ENCODE results near the gene C15orf39. TPM values are rescaled to one million over a fixed set of nuclear protein-coding genes. Genes with fewer than 3 reads are reported as not detected.

The C15orf39 gene
- 10 to 100 TPM; 22.3 to 27.3 TPM for total RNA-seq

DNA sequence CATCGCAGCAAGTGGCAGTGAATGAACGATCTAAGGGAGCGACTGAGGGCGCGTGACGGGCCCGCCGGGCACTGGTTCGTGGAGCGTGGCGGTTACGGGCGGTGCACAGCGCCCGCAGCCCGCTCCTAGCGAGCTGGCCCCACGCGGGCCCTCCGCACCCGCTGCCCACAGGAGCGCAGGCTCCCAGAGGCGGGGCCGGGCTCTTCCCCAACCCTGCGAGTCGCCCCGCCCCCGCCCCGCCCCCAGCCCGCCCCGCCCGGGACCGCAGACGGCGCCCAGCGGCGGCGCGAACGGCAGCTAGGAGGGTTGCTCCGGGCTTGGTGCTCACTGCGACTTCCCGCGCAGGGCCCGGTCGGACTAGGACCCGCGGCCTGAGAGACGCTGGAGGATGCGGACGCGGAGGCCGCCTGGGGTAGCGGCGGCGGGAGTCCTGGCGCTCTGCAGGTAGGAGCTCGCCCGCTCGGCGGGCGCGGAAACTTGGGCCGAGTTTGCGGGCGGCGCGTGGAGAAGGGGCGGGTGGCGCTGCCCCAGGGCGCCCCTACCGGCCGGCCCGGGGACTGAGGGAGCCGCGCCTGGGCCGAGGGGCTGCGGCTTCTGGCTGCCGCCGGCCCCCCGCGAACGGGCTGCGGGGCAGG is at the start of gene C15orf39:
Gene C15orf39, plus strand, starts transcription at position 267 of the 635 bp plus-strand sequence. CDS start 4,167 bp downstream, outside the sequence.
- peak within 1 kb of the TSS; percentile 84 for H3K27ac ChIP-seq
- H3K9me3 ChIP-seq: no peaks in the 10 kb centered on the region
- peak; percentile 71 for DNase-seq
- H3K9ac ChIP-seq (ENCODE audit: low read depth in 2 of 2, low read length in 2 of 2): peak within 1 kb of the TSS; percentile 98 to 99
- no peaks in the 10 kb centered on the region for H3K36me3 ChIP-seq
- H3K4me3 ChIP-seq: peak within 1 kb of the TSS; percentile 88
- H3K4me1 ChIP-seq: peaks cover 29% of the 10 kb centered on the region
- intact Hi-C loops (cut with DNase I): no loop called here
- H3K27me3 ChIP-seq: no peaks in the 10 kb centered on the region
- TF ChIP-seq, protein P1, sequence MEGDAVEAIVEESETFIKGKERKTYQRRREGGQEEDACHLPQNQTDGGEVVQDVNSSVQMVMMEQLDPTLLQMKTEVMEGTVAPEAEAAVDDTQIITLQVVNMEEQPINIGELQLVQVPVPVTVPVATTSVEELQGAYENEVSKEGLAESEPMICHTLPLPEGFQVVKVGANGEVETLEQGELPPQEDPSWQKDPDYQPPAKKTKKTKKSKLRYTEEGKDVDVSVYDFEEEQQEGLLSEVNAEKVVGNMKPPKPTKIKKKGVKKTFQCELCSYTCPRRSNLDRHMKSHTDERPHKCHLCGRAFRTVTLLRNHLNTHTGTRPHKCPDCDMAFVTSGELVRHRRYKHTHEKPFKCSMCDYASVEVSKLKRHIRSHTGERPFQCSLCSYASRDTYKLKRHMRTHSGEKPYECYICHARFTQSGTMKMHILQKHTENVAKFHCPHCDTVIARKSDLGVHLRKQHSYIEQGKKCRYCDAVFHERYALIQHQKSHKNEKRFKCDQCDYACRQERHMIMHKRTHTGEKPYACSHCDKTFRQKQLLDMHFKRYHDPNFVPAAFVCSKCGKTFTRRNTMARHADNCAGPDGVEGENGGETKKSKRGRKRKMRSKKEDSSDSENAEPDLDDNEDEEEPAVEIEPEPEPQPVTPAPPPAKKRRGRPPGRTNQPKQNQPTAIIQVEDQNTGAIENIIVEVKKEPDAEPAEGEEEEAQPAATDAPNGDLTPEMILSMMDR (IDR thresholded peaks at IDR 0.05): peak; percentile 95

DNA sequence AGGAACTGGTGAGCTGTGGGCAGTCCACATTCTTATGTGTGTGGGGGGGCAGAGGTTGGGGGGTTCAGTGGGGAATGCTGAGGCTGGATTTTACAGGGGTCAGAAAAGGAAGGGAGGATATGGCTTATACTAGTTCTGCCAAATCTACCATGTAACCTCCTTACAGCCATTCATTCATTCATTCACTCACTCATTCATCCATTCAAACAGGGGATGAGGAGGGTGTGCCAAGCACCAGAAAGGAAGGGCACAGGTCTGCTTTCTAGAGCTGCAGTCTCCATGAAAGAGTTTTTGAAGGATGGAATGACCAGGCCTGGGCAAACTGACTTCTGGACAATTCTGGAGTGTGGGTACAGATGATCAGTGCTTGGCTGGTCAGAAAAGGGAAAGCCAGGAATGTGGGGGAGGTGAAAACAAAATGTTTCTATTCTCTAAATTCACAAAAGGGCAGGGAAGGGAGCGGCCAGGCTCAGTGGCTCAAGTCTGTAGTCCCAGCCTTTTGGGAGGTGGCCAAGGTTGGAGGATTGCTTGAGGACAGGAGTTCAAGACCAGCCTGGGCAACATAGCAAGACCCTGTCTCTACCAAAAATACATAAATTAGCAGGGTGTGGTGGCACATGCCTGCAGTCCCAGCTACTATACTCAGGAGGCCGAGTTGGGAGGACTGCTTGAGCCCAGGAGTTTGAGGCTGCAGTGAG is 49.2 kb upstream of the C15orf39 start:
- no peak for DNase-seq
- Histone ChIP-seq H3K36me3 (no peaks in the 10 kb centered on the region), H3K27me3 (no peaks in the 10 kb centered on the region), H3K9ac (ENCODE audit: low read depth in 2 of 2, low read length in 2 of 2) (no peak overlapping the region), H3K27ac (no peak overlapping the region), H3K4me1 (no peaks in the 10 kb centered on the region), H3K9me3 (no peaks in the 10 kb centered on the region), H3K4me3 (no peak overlapping the region)
- intact Hi-C loops (cut with DNase I): no loop called here
- TF ChIP-seq, protein P1 (IDR thresholded peaks at IDR 0.05): no peak

DNA sequence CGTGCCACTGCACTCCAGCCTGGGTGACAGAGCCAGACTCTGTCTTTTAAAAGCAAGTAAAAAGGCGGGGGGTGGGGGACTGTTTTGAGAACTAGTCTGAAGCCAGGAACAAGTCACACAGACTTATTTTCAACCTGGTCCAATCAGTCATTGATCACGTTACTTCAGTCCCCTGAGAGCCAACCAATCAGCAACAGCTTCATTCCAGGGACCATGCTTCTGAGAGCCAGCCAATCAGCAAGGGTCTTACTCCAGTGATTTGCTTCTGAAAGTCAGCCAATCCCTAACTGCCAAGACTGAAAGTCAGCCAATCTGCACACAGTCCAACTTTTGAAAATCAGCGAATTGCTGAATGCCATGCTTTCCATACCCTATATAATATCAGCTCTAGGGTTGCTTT is 48.6 kb upstream of the C15orf39 start:
- H3K4me1 ChIP-seq: no peaks in the 10 kb centered on the region
- TF ChIP-seq, protein P1 (IDR thresholded peaks at IDR 0.05): no peak
- H3K9ac ChIP-seq (ENCODE audit: low read depth in 2 of 2, low read length in 2 of 2): no peak overlapping the region
- intact Hi-C loops (cut with DNase I): no loop called here
- H3K36me3 ChIP-seq: no peaks in the 10 kb centered on the region
- no peaks in the 10 kb centered on the region for H3K9me3 ChIP-seq
- no peak overlapping the region for H3K27ac ChIP-seq
- DNase-seq: no peak
- no peak overlapping the region for H3K4me3 ChIP-seq
- no peaks in the 10 kb centered on the region for H3K27me3 ChIP-seq

DNA sequence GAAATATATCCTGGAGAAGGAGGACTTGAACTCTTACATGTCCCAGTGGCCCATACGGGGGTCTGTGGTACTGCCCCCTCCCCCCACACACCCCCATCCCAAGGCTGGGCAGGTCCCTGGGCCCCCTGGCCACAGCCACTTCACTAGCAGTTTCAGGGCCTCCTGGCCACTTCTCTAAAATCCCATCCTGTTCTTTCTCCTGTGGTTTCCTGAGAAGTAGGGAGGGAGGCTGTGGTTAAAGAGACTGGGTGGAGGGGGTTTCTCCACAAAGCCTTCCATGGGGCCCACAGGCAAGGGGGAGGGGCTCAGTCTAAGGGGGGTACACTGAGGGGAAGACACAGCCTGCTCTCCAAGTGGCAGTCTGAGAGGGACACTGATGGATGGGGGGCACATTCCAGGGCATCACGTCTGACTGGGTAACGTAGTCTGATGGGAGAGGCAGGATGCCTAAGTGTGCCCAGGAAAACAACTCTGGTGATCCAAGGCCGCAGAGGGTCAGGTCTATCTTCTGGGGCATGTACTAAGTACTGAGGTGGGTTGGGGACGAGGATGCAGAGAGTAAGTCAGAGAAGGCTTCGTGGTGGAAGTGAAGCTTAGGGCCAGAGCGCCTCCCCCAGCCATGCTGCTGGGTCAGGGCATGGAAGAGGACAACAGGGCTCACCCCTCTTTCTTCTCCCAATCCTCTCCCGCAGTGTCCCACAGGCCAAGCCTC is 48.0 kb upstream of the C15orf39 start:
- Histone ChIP-seq H3K9me3 (no peaks in the 10 kb centered on the region), H3K4me1 (no peaks in the 10 kb centered on the region), H3K36me3 (no peaks in the 10 kb centered on the region), H3K27ac (no peak overlapping the region), H3K27me3 (no peaks in the 10 kb centered on the region), H3K4me3 (no peak overlapping the region), H3K9ac (ENCODE audit: low read depth in 2 of 2, low read length in 2 of 2) (no peak overlapping the region)
- intact Hi-C loops (cut with DNase I): no loop called here
- no peak for DNase-seq
- TF ChIP-seq, protein P1 (IDR thresholded peaks at IDR 0.05): no peak

DNA sequence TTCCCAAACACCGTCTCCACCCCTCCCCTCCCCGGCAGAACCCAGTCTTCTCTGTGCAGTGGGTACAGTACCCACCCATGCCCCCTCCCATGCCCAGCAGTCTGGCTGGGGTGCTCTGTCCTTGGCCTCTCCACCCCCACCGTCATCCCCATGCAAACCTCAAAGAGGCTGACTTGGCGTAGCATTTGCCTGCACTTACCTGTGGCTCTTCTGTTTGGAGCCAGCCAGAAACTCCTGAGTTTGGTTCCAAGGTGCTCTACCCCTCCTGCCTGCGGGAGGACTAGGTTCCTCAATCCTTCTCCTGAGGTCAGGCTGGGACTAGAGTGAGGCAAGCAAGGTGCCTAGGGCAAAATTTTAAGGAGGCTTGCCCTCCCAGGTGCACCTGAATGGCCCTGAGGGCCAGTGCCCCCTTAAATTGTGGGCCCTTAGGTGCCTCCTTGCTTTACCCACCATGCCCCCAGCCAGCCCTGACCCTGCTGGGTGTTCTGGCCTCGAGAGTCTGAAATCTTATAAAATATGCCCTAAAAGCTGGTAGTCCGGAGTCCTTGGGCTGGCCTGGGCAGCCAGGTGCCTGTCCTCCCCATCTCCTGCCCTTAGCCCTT is 47.1 kb upstream of the C15orf39 start:
- intact Hi-C loops (cut with DNase I): no loop called here
- Histone ChIP-seq H3K27me3 (no peaks in the 10 kb centered on the region), H3K9me3 (no peaks in the 10 kb centered on the region), H3K4me3 (no peak overlapping the region), H3K9ac (ENCODE audit: low read depth in 2 of 2, low read length in 2 of 2) (no peak overlapping the region), H3K27ac (no peak overlapping the region), H3K36me3 (no peaks in the 10 kb centered on the region), H3K4me1 (no peaks in the 10 kb centered on the region)
- TF ChIP-seq, protein P1 (IDR thresholded peaks at IDR 0.05): no peak
- DNase-seq: no peak

Data from colonic mucosa (tissue), 4 donors.